ENCODE data around the gene PLA2G4B. TPM values are rescaled to one million over a fixed set of nuclear protein-coding genes. Genes with fewer than 3 reads are reported as not detected.

The PLA2G4B gene
- total RNA-seq, 1 donor from 2014 or later: 1.8 TPM

- H3K79me2 ChIP-seq (ENCODE audit: insufficient read depth, low read length): no peaks in the 10 kb centered on the region
- H3K4me3 Mint-ChIP-seq (ENCODE audit: unreplicated experiment): no peak overlapping the region
- TF ChIP-seq EZH2 (IDR thresholded peaks at IDR 0.05; ENCODE audit: insufficient read depth, low read length): no peak
- no peak for TF ChIP-seq CTCF (IDR thresholded peaks at IDR 0.05; ENCODE audit: insufficient read depth, low read depth, low read length)
- no peaks in the 10 kb centered on the region for H3K27me3 ChIP-seq (ENCODE audit: insufficient read depth, low read length)
- no peak overlapping the region for H3K9ac ChIP-seq (ENCODE audit: low read length)
- no peak for FAIRE-seq
- no peaks in the 10 kb centered on the region for H3K9me3 Mint-ChIP-seq (ENCODE audit: unreplicated experiment)
- peaks cover 6% of the 10 kb centered on the region for H3K4me1 ChIP-seq (ENCODE audit: insufficient read depth, low read length)
- H3K36me3 Mint-ChIP-seq (ENCODE audit: low read depth, unreplicated experiment): peaks cover 6% of the 10 kb centered on the region
- H3K4me3 ChIP-seq (ENCODE audit: insufficient read depth, low read depth, low read length): no peak overlapping the region
- H4K20me1 ChIP-seq (ENCODE audit: insufficient read depth, low read length): no peaks in the 10 kb centered on the region
- no peaks in the 10 kb centered on the region for H3K9me3 ChIP-seq (ENCODE audit: insufficient read depth, low read depth, low read length)
- no peak overlapping the region for H3K27ac Mint-ChIP-seq (ENCODE audit: unreplicated experiment)
- peaks cover 21% of the 10 kb centered on the region for H3K27me3 Mint-ChIP-seq (ENCODE audit: low read depth, unreplicated experiment)
- no peak overlapping the region for H3K27ac ChIP-seq (ENCODE audit: low read depth, low read length)
- H2AFZ ChIP-seq (ENCODE audit: low read depth, low read length): no peak overlapping the region
- H3K36me3 ChIP-seq (ENCODE audit: insufficient read depth, low read length): no peaks in the 10 kb centered on the region
- no peak for DNase-seq (ENCODE audit: low read depth)
- H3K4me2 ChIP-seq (ENCODE audit: low read length): no peak overlapping the region
- no peaks in the 10 kb centered on the region for H3K4me1 Mint-ChIP-seq (ENCODE audit: low read depth, unreplicated experiment)
These were observed 18.1 kb downstream of the PLA2G4B start for GRCh38 chr15:41856716-41857115.

- peaks cover 21% of the 10 kb centered on the region for H3K27me3 Mint-ChIP-seq (ENCODE audit: low read depth, unreplicated experiment)
- DNase-seq (ENCODE audit: low read depth) (no peak), FAIRE-seq (no peak)
- Histone ChIP-seq H3K4me1 (ENCODE audit: insufficient read depth, low read length) (peaks cover 6% of the 10 kb centered on the region), H3K27ac (ENCODE audit: low read depth, low read length) (no peak overlapping the region), H4K20me1 (ENCODE audit: insufficient read depth, low read length) (no peaks in the 10 kb centered on the region), H3K9ac (ENCODE audit: low read length) (no peak overlapping the region), H3K27me3 (ENCODE audit: insufficient read depth, low read length) (no peaks in the 10 kb centered on the region), H3K9me3 (ENCODE audit: insufficient read depth, low read depth, low read length) (no peaks in the 10 kb centered on the region), H3K4me2 (ENCODE audit: low read length) (no peak overlapping the region), H3K79me2 (ENCODE audit: insufficient read depth, low read length) (no peaks in the 10 kb centered on the region), H3K36me3 (ENCODE audit: insufficient read depth, low read length) (no peaks in the 10 kb centered on the region), H2AFZ (ENCODE audit: low read depth, low read length) (no peak overlapping the region), H3K4me3 (ENCODE audit: insufficient read depth, low read depth, low read length) (no peak overlapping the region)
- no peaks in the 10 kb centered on the region for H3K4me1 Mint-ChIP-seq (ENCODE audit: low read depth, unreplicated experiment)
- H3K27ac Mint-ChIP-seq (ENCODE audit: unreplicated experiment): no peak overlapping the region
- H3K9me3 Mint-ChIP-seq (ENCODE audit: unreplicated experiment): no peaks in the 10 kb centered on the region
- TF ChIP-seq EZH2 (IDR thresholded peaks at IDR 0.05; ENCODE audit: insufficient read depth, low read length) (no peak), CTCF (IDR thresholded peaks at IDR 0.05; ENCODE audit: insufficient read depth, low read depth, low read length) (no peak)
- peaks cover 6% of the 10 kb centered on the region for H3K36me3 Mint-ChIP-seq (ENCODE audit: low read depth, unreplicated experiment)
- no peak overlapping the region for H3K4me3 Mint-ChIP-seq (ENCODE audit: unreplicated experiment)
These were observed 18.7 kb downstream of the PLA2G4B start for GRCh38 chr15:41857316-41857715.

DNA sequence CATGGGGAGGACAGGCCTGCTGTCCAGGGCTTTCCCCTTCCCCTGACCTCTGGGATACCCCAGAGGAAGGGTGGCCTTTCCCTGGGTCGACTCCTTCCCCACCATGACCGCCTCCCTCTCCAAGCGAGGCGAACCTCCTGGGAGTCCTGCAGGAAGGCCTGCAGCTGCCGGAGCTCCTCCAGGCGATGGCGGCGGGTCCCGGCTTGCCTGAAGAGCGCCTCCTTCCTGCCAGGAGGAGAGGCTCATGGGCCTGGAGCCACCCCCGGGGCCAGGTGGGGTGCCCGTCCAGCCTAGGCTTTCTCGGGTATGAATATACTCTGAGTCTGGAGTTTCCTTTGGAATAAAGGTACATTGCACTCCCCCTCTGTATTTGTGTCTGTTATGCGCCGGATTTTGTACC lies 20.1 kb downstream of the PLA2G4B start:
- Mint-ChIP-seq H3K27me3 (ENCODE audit: low read depth, unreplicated experiment) (peaks cover 31% of the 10 kb centered on the region), H3K27ac (ENCODE audit: unreplicated experiment) (no peak overlapping the region), H3K9me3 (ENCODE audit: unreplicated experiment) (no peaks in the 10 kb centered on the region), H3K4me3 (ENCODE audit: unreplicated experiment) (no peak overlapping the region), H3K36me3 (ENCODE audit: low read depth, unreplicated experiment) (peaks cover 6% of the 10 kb centered on the region), H3K4me1 (ENCODE audit: low read depth, unreplicated experiment) (no peaks in the 10 kb centered on the region)
- Histone ChIP-seq H4K20me1 (ENCODE audit: insufficient read depth, low read length) (no peaks in the 10 kb centered on the region), H3K36me3 (ENCODE audit: insufficient read depth, low read length) (no peaks in the 10 kb centered on the region), H3K9me3 (ENCODE audit: insufficient read depth, low read depth, low read length) (no peaks in the 10 kb centered on the region), H2AFZ (ENCODE audit: low read depth, low read length) (no peak overlapping the region), H3K4me3 (ENCODE audit: insufficient read depth, low read depth, low read length) (no peak overlapping the region), H3K27ac (ENCODE audit: low read depth, low read length) (no peak overlapping the region), H3K9ac (ENCODE audit: low read length) (no peak overlapping the region), H3K4me1 (ENCODE audit: insufficient read depth, low read length) (peaks cover 6% of the 10 kb centered on the region), H3K79me2 (ENCODE audit: insufficient read depth, low read length) (no peaks in the 10 kb centered on the region), H3K4me2 (ENCODE audit: low read length) (no peak overlapping the region), H3K27me3 (ENCODE audit: insufficient read depth, low read length) (no peaks in the 10 kb centered on the region)
- TF ChIP-seq CTCF (IDR thresholded peaks at IDR 0.05; ENCODE audit: insufficient read depth, low read depth, low read length) (no peak), EZH2 (IDR thresholded peaks at IDR 0.05; ENCODE audit: insufficient read depth, low read length) (no peak)
- FAIRE-seq (no peak), DNase-seq (ENCODE audit: low read depth) (no peak)

Data from astrocyte (in vitro differentiated cells and primary cell).